Hepatocyte (in vitro differentiated cells): ENCODE measurements around the gene NRF1. TPM values are rescaled to one million over a fixed set of nuclear protein-coding genes. Genes with fewer than 3 reads are reported as not detected.
"Not testable (repeated sequence)": the region's sequence is repeated elsewhere in the genome, so short reads cannot be mapped to it uniquely, and the experiment has no call there.

ENCODE experiments used
- DNase-seq: peaks from one replicate; pipeline ENCODE4 v3.0.0-alpha.2; 2016; ENCODE audit warnings: low spot score
- H2AFZ ChIP-seq: fragments of 200-600 bp; sonication (generic); 2 replicates; pipeline ENCODE4 v1.6.0; 2016; ENCODE audit warnings: antibody characterized with exemption, mild to moderate bottlenecking
- H3K27ac ChIP-seq: fragments of 200-600 bp; sonication (generic); 2 replicates; pipeline ENCODE4 v1.5.1; 2016; ENCODE audit warnings: mild to moderate bottlenecking
- H3K27me3 ChIP-seq: fragments of 200-600 bp; sonication (generic); 2 replicates; pipeline ENCODE4 v1.6.1; 2016
- H3K36me3 ChIP-seq: fragments of 200-600 bp; sonication (generic); replicated peaks from 2 replicates; pipeline ENCODE4 v1.5.1; 2016; ENCODE audit warnings: low read depth; ENCODE audit not compliant: insufficient read depth
- H3K4me1 ChIP-seq: fragments of 200-600 bp; sonication (generic); 2 replicates; pipeline ENCODE4 v1.5.1; 2016; ENCODE audit warnings: mild to moderate bottlenecking, moderate library complexity; ENCODE audit not compliant: insufficient read depth
- H3K4me2 ChIP-seq: fragments of 200-600 bp; sonication (generic); 2 replicates; pipeline ENCODE4 v1.6.0; 2016
- H3K4me3 ChIP-seq: fragments of 200-600 bp; sonication (generic); 2 replicates; pipeline ENCODE4 v1.5.1; 2016; ENCODE audit warnings: mild to moderate bottlenecking
- H3K79me2 ChIP-seq: fragments of 200-600 bp; sonication (generic); 2 replicates; pipeline ENCODE4 v1.6.0; 2017; ENCODE audit warnings: mild to moderate bottlenecking
- H3K9me2 ChIP-seq: fragments of 200-600 bp; sonication (generic); replicated peaks from 2 replicates; pipeline ENCODE4 v1.6.0; 2017; ENCODE audit warnings: mild to moderate bottlenecking; ENCODE audit not compliant: insufficient read depth
- H3K9me3 ChIP-seq: fragments of 200-600 bp; sonication (generic); 2 replicates; pipeline ENCODE4 v1.5.1; 2016; ENCODE audit warnings: low read depth, mild to moderate bottlenecking
- H4K20me1 ChIP-seq: fragments of 200-600 bp; sonication (generic); 2 replicates; pipeline ENCODE4 v1.6.0; 2016; ENCODE audit warnings: mild to moderate bottlenecking; ENCODE audit not compliant: insufficient read depth, poor library complexity, severe bottlenecking
- CTCF ChIP-seq: fragments of 200-600 bp; sonication (generic); IDR thresholded peaks from 2 replicates; pipeline ENCODE4 v1.5.1; 2016; ENCODE audit warnings: antibody characterized with exemption, mild to moderate bottlenecking; ENCODE audit not compliant: poor library complexity
- EZH2 ChIP-seq: fragments of 200-600 bp; sonication (generic); IDR thresholded peaks from 2 replicates; pipeline ENCODE4 v1.6.1; 2016; ENCODE audit warnings: antibody characterized with exemption, mild to moderate bottlenecking, borderline replicate concordance
- EZH2phosphoT487 ChIP-seq: fragments of 200-600 bp; sonication (generic); IDR thresholded peaks from one replicate; pipeline ENCODE4 v1.6.1; 2018; ENCODE audit warnings: antibody characterized with exemption, mild to moderate bottlenecking, low read depth, moderate library complexity; ENCODE audit not compliant: unreplicated experiment, severe bottlenecking
- WGBS: methylation state at CpG from one replicate; pipeline ENCODE4 v1.1.6; 2016; ENCODE audit warnings: low lambda C conversion rate; ENCODE audit errors: missing lambda C conversion rate; 5-methylcytosine and 5-hydroxymethylcytosine counted together
- polyA plus RNA-seq: library from polyadenylated mRNA; unstranded; fragments of >200 nt; fragmentation: Nextera tagmentation; extraction: Ambion mirVana; gene quantifications from 2 replicates; pipeline ENCODE4 v1.2.1, GENCODE V29; 2016
- total RNA-seq: library from RNA; depleted of rRNA; stranded (reverse); fragments of >200 nt; gene quantifications from 2 replicates; pipeline ENCODE4 v1.2.3, GENCODE V29; 2014

NRF1 gene
- total and polyA plus RNA-seq, 2 experiments from 2014 or later: 11.2 to 12.0 TPM

- peaks cover 3% of the 10 kb centered on the region for H3K36me3 ChIP-seq
- TF ChIP-seq CTCF (no peak), EZH2phosphoT487 (no peak), EZH2 (no peak)
- H3K27ac ChIP-seq: no peak overlapping the region
- H3K4me2 ChIP-seq: no peak overlapping the region
- H3K27me3 ChIP-seq: no peaks in the 10 kb centered on the region
- WGBS: 100% methylated on average over 1 of the region's 1 CpG
- DNase-seq: no peak
- H3K79me2 ChIP-seq: peaks cover 54% of the 10 kb centered on the region
- no peak overlapping the region for H2AFZ ChIP-seq
- no peaks in the 10 kb centered on the region for H3K9me3 ChIP-seq
- H3K9me2 ChIP-seq: no peaks in the 10 kb centered on the region
- no peaks in the 10 kb centered on the region for H4K20me1 ChIP-seq
- no peaks in the 10 kb centered on the region for H3K4me1 ChIP-seq
- no peak overlapping the region for H3K4me3 ChIP-seq
These were observed 41.4 kb downstream of the NRF1 start for GRCh38 chr7:129652914-129653313.

GRCh38 chr7:129655811-129656210, 44.3 kb downstream of the NRF1 start:
- peaks cover 3% of the 10 kb centered on the region for H3K36me3 ChIP-seq
- no peaks in the 10 kb centered on the region for H3K4me1 ChIP-seq
- no peak for DNase-seq
- no peaks in the 10 kb centered on the region for H4K20me1 ChIP-seq
- no peak overlapping the region for H2AFZ ChIP-seq
- no peak overlapping the region for H3K27ac ChIP-seq
- TF ChIP-seq EZH2phosphoT487: no peak
- TF ChIP-seq EZH2: no peak
- no peak for TF ChIP-seq CTCF
- no peak overlapping the region for H3K4me3 ChIP-seq
- WGBS: 97% methylated on average over 3 of the region's 3 CpGs
- no peak overlapping the region for H3K4me2 ChIP-seq
- H3K9me3 ChIP-seq: no peaks in the 10 kb centered on the region
- H3K27me3 ChIP-seq: no peaks in the 10 kb centered on the region
- peaks cover 35% of the 10 kb centered on the region for H3K79me2 ChIP-seq
- H3K9me2 ChIP-seq: no peaks in the 10 kb centered on the region

- Histone ChIP-seq H2AFZ (no peak overlapping the region), H3K27me3 (no peaks in the 10 kb centered on the region), H3K9me3 (peaks cover 7% of the 10 kb centered on the region), H3K9me2 (no peaks in the 10 kb centered on the region), H3K27ac (no peak overlapping the region), H3K79me2 (peaks cover 28% of the 10 kb centered on the region), H3K4me3 (no peak overlapping the region), H4K20me1 (no peaks in the 10 kb centered on the region), H3K36me3 (peaks cover 6% of the 10 kb centered on the region), H3K4me2 (no peak overlapping the region), H3K4me1 (no peaks in the 10 kb centered on the region)
- TF ChIP-seq EZH2phosphoT487 (no peak), CTCF (no peak), EZH2 (no peak)
- DNase-seq: no peak
- WGBS: 97% methylated on average over 8 of the region's 8 CpGs
These were observed 45.8 kb downstream of the NRF1 start for GRCh38 chr7:129657363-129657762.

GRCh38 chr7:129659907-129660306, 48.4 kb downstream of the NRF1 start:
- not testable (repeated sequence) for H3K79me2 ChIP-seq, H3K9me2 ChIP-seq, H4K20me1 ChIP-seq, H3K27ac ChIP-seq, H3K4me2 ChIP-seq, H3K27me3 ChIP-seq, H3K4me3 ChIP-seq, H3K36me3 ChIP-seq, H3K4me1 ChIP-seq, DNase-seq, H3K9me3 ChIP-seq, H2AFZ ChIP-seq
- 79% methylated on average over 2 of the region's 2 CpGs for WGBS
